K562 (cell line): ENCODE measurements around the gene RHCG. TPM values are rescaled to one million over a fixed set of nuclear protein-coding genes. Genes with fewer than 3 reads are reported as not detected.

ENCODE experiments used
- ATAC-seq: fragments of 200-7000 bp; cut with Tn5 transposase; 3 replicates; pipeline ENCODE4 v1.9.1; 2020; ENCODE audit warnings: moderate library complexity
- BruUV-seq: library from RNA; stranded (reverse); fragments of 400-500 nt; replicated peaks from 2 replicates; lab custom pipeline; 2021; lab: Mats Ljungman, UMichigan
- CTCF ChIA-PET: fragments of 300-600 bp; formaldehyde crosslinking; extraction: SDS; loops from one replicate; lab custom pipeline; 2021; ENCODE audit warnings: low intra/inter-chr PET ratio; lab: Yijun Ruan, JAX
- POLR2A ChIA-PET: fragments of 300-600, 350-650 bp; sonication (Branson Sonifier 250); formaldehyde crosslinking; extraction: SDS; loops from one replicate; lab custom pipeline; 2021; ENCODE audit warnings: antibody characterized with exemption, inconsistent platforms; lab: Yijun Ruan, JAX
- DNase-seq, 4 experiments: peaks; one replicate each; pipeline versions ENCODE4 v3.0.0 to v3.0.0-alpha.2; 2011 to 2018; ENCODE audit warnings: low spot score in 3 of 4, mixed read lengths in 3 of 4; ENCODE audit errors: extremely low read depth in 1 of 4
- FAIRE-seq: peaks from 2 replicates; lab custom pipeline; 2011; peaks lifted over from hg19 to GRCh38; lab: Jason Lieb, UNC
- H2AFZ ChIP-seq: 2 replicates; pipeline ENCODE4 v1.6.0; 2011; ENCODE audit warnings: low read depth, low read length, control low read depth, inconsistent platforms
- H3K27ac ChIP-seq: fragments of 200-600 bp; 3 replicates; pipeline ENCODE4 v1.8.0; 2011; ENCODE audit warnings: low read depth, mild to moderate bottlenecking, control low read depth, inconsistent platforms, low read length, moderate library complexity, mixed read lengths; ENCODE audit errors: extremely low read depth
- H3K27me3 ChIP-seq, 2 experiments: fragments of 300-600 bp in 1 of 2; 2 replicates in 1 of 2; 3 replicates in 1 of 2; pipeline versions ENCODE4 v1.6.0 to v1.8.0; 2011; ENCODE audit warnings: inconsistent platforms in 2 of 2, low read length in 2 of 2, mild to moderate bottlenecking in 1 of 2, mixed read lengths in 1 of 2, moderate library complexity in 1 of 2; ENCODE audit not compliant: control insufficient read depth in 2 of 2, insufficient read depth in 2 of 2
- H3K36me3 ChIP-seq: fragments of 300-600 bp; 3 replicates; pipeline ENCODE4 v1.8.0; 2011; ENCODE audit warnings: mild to moderate bottlenecking, low read length, inconsistent platforms; ENCODE audit not compliant: control insufficient read depth, insufficient read depth
- H3K4me1 ChIP-seq, 2 experiments: fragments of 200-600 bp in 1 of 2; replicated peaks in 1 of 2; 2 replicates in 1 of 2; 3 replicates in 1 of 2; pipeline versions ENCODE4 v1.5.1 to v1.8.0; 2011; ENCODE audit warnings: inconsistent platforms in 2 of 2, low read length in 2 of 2, mild to moderate bottlenecking in 1 of 2, mixed read lengths in 1 of 2, moderate library complexity in 1 of 2; ENCODE audit not compliant: control insufficient read depth in 2 of 2, insufficient read depth in 2 of 2
- H3K4me2 ChIP-seq: 2 replicates; pipeline ENCODE4 v1.6.1; 2011; ENCODE audit warnings: low read length, control low read depth, inconsistent platforms, mixed read lengths; ENCODE audit not compliant: insufficient read depth
- H3K4me3 ChIP-seq: fragments of 200-600 bp; sonication (generic), shearing (Covaris generic); 2 replicates; pipeline ENCODE4 v1.5.1; 2016; ENCODE audit warnings: control low read depth, inconsistent platforms
- H3K79me2 ChIP-seq: fragments of 200-600 bp; 3 replicates; pipeline ENCODE4 v1.8.0; 2011; ENCODE audit warnings: low read length, inconsistent platforms; ENCODE audit not compliant: control insufficient read depth, insufficient read depth
- H3K9ac ChIP-seq, 2 experiments: 2 replicates each; pipeline versions ENCODE4 v1.6.0 to v1.6.1; 2011; ENCODE audit warnings: low read depth in 2 of 2, low read length in 2 of 2, control low read depth in 1 of 2, inconsistent platforms in 1 of 2, mild to moderate bottlenecking in 1 of 2, mixed read lengths in 1 of 2; ENCODE audit not compliant: insufficient read depth in 1 of 2
- H3K9me1 ChIP-seq: one replicate; pipeline ENCODE4 v1.6.0; 2011; ENCODE audit warnings: inconsistent platforms, mild to moderate bottlenecking, low read length, moderate library complexity; ENCODE audit not compliant: control insufficient read depth, insufficient read depth
- H3K9me3 ChIP-seq: replicated peaks from 2 replicates; pipeline ENCODE4 v1.5.1; 2011; ENCODE audit warnings: low read depth, low read length, inconsistent platforms; ENCODE audit not compliant: control insufficient read depth, insufficient read depth
- H4K20me1 ChIP-seq: replicated peaks from 2 replicates; pipeline ENCODE4 v1.6.1; 2011; ENCODE audit warnings: low read length, inconsistent platforms, mixed read lengths; ENCODE audit not compliant: control insufficient read depth, insufficient read depth
- PCBP1 ChIP-seq: fragments of 200-400 bp; formaldehyde crosslinking; IDR thresholded peaks from 2 replicates; pipeline ENCODE4 v1.6.1; 2018; ENCODE audit warnings: mild to moderate bottlenecking, low read depth, low read length; ENCODE audit not compliant: poor library complexity, severe bottlenecking
- SIX5 ChIP-seq, 2 experiments: IDR thresholded peaks; 2 replicates each; pipeline ENCODE4 v1.6.1; 2011; ENCODE audit warnings: low read length in 2 of 2, borderline replicate concordance in 1 of 2, low read depth in 1 of 2, mild to moderate bottlenecking in 1 of 2, moderate library complexity in 1 of 2; ENCODE audit not compliant: insufficient read depth in 1 of 2
- SMAD3 ChIP-seq: fragments of 450-650 bp; formaldehyde crosslinking; conservative IDR thresholded peaks from 2 replicates; pipeline ENCODE4 v1.4.0; 2020; ENCODE audit warnings: mild to moderate bottlenecking
- TCF7 ChIP-seq: sonication (generic); IDR thresholded peaks from 2 replicates; pipeline ENCODE4 v1.6.1; 2016; ENCODE audit warnings: antibody characterized with exemption, borderline replicate concordance
- ZNF717 ChIP-seq: fragments of 250-450 bp; sonication (Bioruptor Pico); IDR thresholded peaks from 2 replicates; pipeline ENCODE4 v1.5.0; 2021
- ZNF766 ChIP-seq: fragments of 200-800 bp; sonication (Bioruptor generic); conservative IDR thresholded peaks from 2 replicates; pipeline ENCODE4 v1.6.1; 2016; ENCODE audit warnings: missing genetic modification characterization, missing compliant biosample characterization
- WGBS: fragments of 100-300 bp; shearing (Covaris generic); methylation state at CpG from one replicate; pipeline ENCODE4 v1.1.6; 2016; ENCODE audit warnings: low coverage, mixed read lengths; ENCODE audit not compliant: insufficient coverage; ENCODE audit errors: missing lambda C conversion rate; 5-methylcytosine and 5-hydroxymethylcytosine counted together
- in situ Hi-C: fragments of 300-500 bp; cut with MboI; formaldehyde crosslinking; loops from 4 replicates; pipeline ENCODE4 v1.15.0; 2018; ENCODE audit warnings: inconsistent platforms, mixed read lengths
- intact Hi-C: fragments of 100-400 bp; cut with micrococcal nuclease; formaldehyde crosslinking; loops from 2 replicates; pipeline ENCODE4 v1.14.2; 2022
- polyA plus RNA-seq, 8 experiments: library from polyadenylated mRNA; depleted of rRNA in 4 of 8; stranded (reverse) in 5 of 8; unstranded in 3 of 8; fragments of >200 nt; fragmentation: Nextera tagmentation in 2 of 8; fragmentation: Illumina TruSeq in 1 of 8; extraction: Ambion mirVana in 2 of 8; extraction: Trizol in 1 of 8; gene quantifications; 2 replicates each; pipeline versions ENCODE4 v1.2.1 to v1.2.3, GENCODE V29; 2011 to 2014; ENCODE audit warnings: inconsistent platforms in 1 of 8, missing spikeins in 1 of 8
- total RNA-seq, 7 experiments: library from RNA; depleted of rRNA in 6 of 7; stranded (reverse); fragments of >200 nt in 6 of 7; fragmentation: Illumina TruSeq in 2 of 7; extraction: Trizol in 2 of 7; gene quantifications; 2 replicates each; pipeline versions ENCODE4 v1.2.1 to v1.2.3, GENCODE V29; 2011 to 2021; ENCODE audit warnings: low replicate concordance in 1 of 7
- TF ChIP-seq, protein P1 (sequence below): fragments of 450-650 bp; IDR thresholded peaks from 2 replicates; pipeline ENCODE4 v1.6.1; 2016
- TF ChIP-seq, protein P2 (sequence below), 2 experiments: fragments of 450-650 bp; formaldehyde crosslinking in 1 of 2; IDR thresholded peaks; 2 replicates each; pipeline versions ENCODE4 v1.4.0 to v1.6.1; 2014 to 2020; ENCODE audit warnings: mild to moderate bottlenecking in 2 of 2, borderline replicate concordance in 1 of 2, low read depth in 1 of 2

The RHCG gene
- total and polyA plus RNA-seq, 9 of the 15 experiments (the other 6 are each of a cell fraction or from before 2014, with no cell fraction given), result not detected

DNA sequence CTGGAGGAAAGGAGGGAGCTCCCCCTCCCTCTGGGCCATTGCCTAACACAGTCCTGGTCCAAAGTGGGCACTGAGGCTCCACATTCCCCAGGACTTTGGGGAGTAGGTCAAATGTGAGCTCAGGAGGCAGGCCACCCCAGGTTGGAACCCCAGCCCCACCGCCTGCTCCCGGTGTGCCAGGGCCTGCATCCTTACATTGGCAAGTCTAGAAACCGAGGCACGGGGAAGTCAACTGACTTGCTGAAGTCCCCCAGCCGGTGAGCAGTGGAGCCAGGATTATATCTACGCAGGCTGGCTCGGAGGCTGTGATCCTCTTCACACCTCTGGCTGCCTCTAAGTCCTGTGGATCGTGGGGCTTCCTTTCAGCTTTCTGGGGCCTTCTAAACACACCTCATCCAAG lies 48.7 kb downstream of the RHCG start (continued):
- no peak for TF ChIP-seq ZNF766
- TF ChIP-seq, protein P1, sequence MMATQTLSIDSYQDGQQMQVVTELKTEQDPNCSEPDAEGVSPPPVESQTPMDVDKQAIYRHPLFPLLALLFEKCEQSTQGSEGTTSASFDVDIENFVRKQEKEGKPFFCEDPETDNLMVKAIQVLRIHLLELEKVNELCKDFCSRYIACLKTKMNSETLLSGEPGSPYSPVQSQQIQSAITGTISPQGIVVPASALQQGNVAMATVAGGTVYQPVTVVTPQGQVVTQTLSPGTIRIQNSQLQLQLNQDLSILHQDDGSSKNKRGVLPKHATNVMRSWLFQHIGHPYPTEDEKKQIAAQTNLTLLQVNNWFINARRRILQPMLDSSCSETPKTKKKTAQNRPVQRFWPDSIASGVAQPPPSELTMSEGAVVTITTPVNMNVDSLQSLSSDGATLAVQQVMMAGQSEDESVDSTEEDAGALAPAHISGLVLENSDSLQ, result no peak

DNA sequence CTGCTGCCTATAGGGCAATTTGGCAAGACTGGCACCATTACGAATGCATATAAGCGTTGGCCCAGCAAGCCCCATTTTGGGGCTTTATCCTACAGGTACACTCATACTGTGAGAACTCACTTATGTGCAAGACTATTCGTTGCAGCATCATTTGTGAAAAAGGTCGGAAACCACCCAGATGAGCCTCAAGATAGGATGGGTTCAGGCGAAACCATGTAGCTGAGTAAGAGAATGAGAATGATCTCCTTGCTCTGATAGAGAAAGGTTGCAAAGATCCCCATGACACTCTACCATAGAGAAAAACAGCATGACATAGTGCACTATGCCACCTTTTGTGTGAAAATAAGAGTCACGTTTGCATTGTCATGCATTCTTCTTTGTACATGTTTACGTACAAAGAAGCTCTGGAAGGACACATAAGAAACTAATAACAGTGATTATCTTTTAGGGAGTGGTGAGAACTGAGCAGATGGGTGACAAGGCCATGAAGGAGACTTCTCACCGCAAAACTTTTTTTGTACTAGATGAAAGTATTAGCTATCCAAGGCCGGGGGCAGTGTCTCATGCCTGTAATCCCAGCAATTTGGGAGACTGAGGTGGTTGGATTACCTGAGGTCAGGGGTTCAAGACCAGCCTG lies 50.0 kb downstream of the RHCG start:
- no peak overlapping the region for H2AFZ ChIP-seq
- no peaks in the 10 kb centered on the region for H3K36me3 ChIP-seq
- no peaks in the 10 kb centered on the region for H3K9me3 ChIP-seq
- no peak overlapping the region for H3K4me2 ChIP-seq
- H3K9me1 ChIP-seq, result peaks cover 4% of the 10 kb centered on the region
- H3K79me2 ChIP-seq, result no peaks in the 10 kb centered on the region
- H4K20me1 ChIP-seq, result peaks cover 12% of the 10 kb centered on the region
- H3K4me1 ChIP-seq, result peaks cover 0 to 3% of the 10 kb centered on the region in 2 experiments; a peak in 2 of 5 replicates
- under 1% methylated on average over 9 of the region's 9 CpGs for WGBS
- intact Hi-C loops, result no loop called here
- CTCF ChIA-PET, result no interaction called here
- H3K27me3 ChIP-seq, result peaks cover 10 to 75% of the 10 kb centered on the region in 2 experiments; a peak in 4 of 5 replicates
- H3K27ac ChIP-seq, result no peak overlapping the region
- H3K9ac ChIP-seq, result no peak overlapping the region
- H3K4me3 ChIP-seq, result no peak overlapping the region
- FAIRE-seq, result no peak
- BruUV-seq, result no TSS peak
- in situ Hi-C loops, result no loop called here
- POLR2A ChIA-PET, result interaction anchor here (0.6 to 1.6 kb wide), 2 partner anchors 11 to 1346 kb away, joined by 3 read pairs; no protein-coding TSS in a partner anchor
- DNase-seq, result no peak
- no peak for ATAC-seq
- TF ChIP-seq ZNF717 (CRISPR knock-in tag), result no peak
- TF ChIP-seq, protein P2, sequence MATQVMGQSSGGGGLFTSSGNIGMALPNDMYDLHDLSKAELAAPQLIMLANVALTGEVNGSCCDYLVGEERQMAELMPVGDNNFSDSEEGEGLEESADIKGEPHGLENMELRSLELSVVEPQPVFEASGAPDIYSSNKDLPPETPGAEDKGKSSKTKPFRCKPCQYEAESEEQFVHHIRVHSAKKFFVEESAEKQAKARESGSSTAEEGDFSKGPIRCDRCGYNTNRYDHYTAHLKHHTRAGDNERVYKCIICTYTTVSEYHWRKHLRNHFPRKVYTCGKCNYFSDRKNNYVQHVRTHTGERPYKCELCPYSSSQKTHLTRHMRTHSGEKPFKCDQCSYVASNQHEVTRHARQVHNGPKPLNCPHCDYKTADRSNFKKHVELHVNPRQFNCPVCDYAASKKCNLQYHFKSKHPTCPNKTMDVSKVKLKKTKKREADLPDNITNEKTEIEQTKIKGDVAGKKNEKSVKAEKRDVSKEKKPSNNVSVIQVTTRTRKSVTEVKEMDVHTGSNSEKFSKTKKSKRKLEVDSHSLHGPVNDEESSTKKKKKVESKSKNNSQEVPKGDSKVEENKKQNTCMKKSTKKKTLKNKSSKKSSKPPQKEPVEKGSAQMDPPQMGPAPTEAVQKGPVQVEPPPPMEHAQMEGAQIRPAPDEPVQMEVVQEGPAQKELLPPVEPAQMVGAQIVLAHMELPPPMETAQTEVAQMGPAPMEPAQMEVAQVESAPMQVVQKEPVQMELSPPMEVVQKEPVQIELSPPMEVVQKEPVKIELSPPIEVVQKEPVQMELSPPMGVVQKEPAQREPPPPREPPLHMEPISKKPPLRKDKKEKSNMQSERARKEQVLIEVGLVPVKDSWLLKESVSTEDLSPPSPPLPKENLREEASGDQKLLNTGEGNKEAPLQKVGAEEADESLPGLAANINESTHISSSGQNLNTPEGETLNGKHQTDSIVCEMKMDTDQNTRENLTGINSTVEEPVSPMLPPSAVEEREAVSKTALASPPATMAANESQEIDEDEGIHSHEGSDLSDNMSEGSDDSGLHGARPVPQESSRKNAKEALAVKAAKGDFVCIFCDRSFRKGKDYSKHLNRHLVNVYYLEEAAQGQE (IDR thresholded peaks at IDR 0.05; ENCODE audit: borderline replicate concordance), result no peak
- TF ChIP-seq, protein P2 (CRISPR knock-in tag; IDR thresholded peaks at IDR 0.05; ENCODE audit: low read depth), result no peak
- no peak for TF ChIP-seq TCF7
- TF ChIP-seq PCBP1, result no peak
- no peak for TF ChIP-seq SIX5 (IDR thresholded peaks at IDR 0.05; ENCODE audit: borderline replicate concordance in 1 of 2, insufficient read depth in 1 of 2, low read depth in 1 of 2, low read length in 2 of 2)
- TF ChIP-seq SMAD3 (CRISPR knock-in tag), result no peak
